Stimulated activated effector memory CD8-positive, alpha-beta T cell treated with anti-CD3 and anti-CD28 coated beads, Interleukin-12 subunit alpha, Interleukin-12 subunit beta, amount 100 ng/mL, for 72 hours (primary cell): ENCODE results near the gene ZMYND11.

Experiments used
- ATAC-seq: fragments of 150-1000 bp; cut with Tn5 transposase; 2 replicates; pipeline ENCODE4 v1.10.0; 2021
- DNase-seq, 2 donors: peaks; one replicate each; pipeline ENCODE4 v3.0.0; 2021 to 2022; ENCODE audit warnings: low spot score in 2 of 2
- H3K27ac Mint-ChIP-seq: one replicate; pipeline ENCODE4 v1.8.0; 2022; ENCODE audit warnings: mild to moderate bottlenecking, mixed read lengths
- H3K36me3 Mint-ChIP-seq: one replicate; pipeline ENCODE4 v1.8.0; 2022; ENCODE audit warnings: mild to moderate bottlenecking, mixed read lengths
- H3K4me1 Mint-ChIP-seq: one replicate; pipeline ENCODE4 v1.8.0; 2022; ENCODE audit warnings: mixed read lengths
- H3K4me3 Mint-ChIP-seq: one replicate; pipeline ENCODE4 v1.8.0; 2022; ENCODE audit warnings: mild to moderate bottlenecking, mixed read lengths
- H3K9me3 Mint-ChIP-seq: one replicate; pipeline ENCODE4 v1.8.0; 2022; ENCODE audit warnings: mixed read lengths

The ZMYND11 gene

GRCh38 chr10:135132-135600 is at the start of gene ZMYND11:
Gene ZMYND11 (plus strand): TSS chr10:135455. CDS start chr10:180013, 44,558 bp downstream.
- Mint-ChIP-seq H3K27ac (peak within 1 kb of the TSS; percentile 90), H3K4me1 (peaks cover 28% of the 10 kb centered on the region)
- peak; percentile 65 for ATAC-seq

GRCh38 chr10:86031-86430 is 49.2 kb upstream of the ZMYND11 start:
- no peaks in the 10 kb centered on the region for H3K36me3 Mint-ChIP-seq
- ATAC-seq (no peak), DNase-seq (no peak)
- no peak overlapping the region for H3K27ac Mint-ChIP-seq
- H3K4me1 Mint-ChIP-seq: peaks cover 16% of the 10 kb centered on the region
- no peaks in the 10 kb centered on the region for H3K9me3 Mint-ChIP-seq
- H3K4me3 Mint-ChIP-seq: no peak overlapping the region

More at GRCh38 chr10:135132-135600, at the start of gene ZMYND11:
- peak within 1 kb of the TSS; percentile 80 for H3K4me3 Mint-ChIP-seq
- peaks cover 14% of the 10 kb centered on the region for H3K36me3 Mint-ChIP-seq
- peak in 1 of 2 donors; percentile 82 for DNase-seq
- H3K9me3 Mint-ChIP-seq: no peaks in the 10 kb centered on the region

GRCh38 chr10:87177-88080 is 47.8 kb upstream of the ZMYND11 start:
- H3K27ac Mint-ChIP-seq: no peak overlapping the region

GRCh38 chr10:88253-88652 is 47.0 kb upstream of the ZMYND11 start:
- Mint-ChIP-seq H3K9me3 (no peaks in the 10 kb centered on the region), H3K36me3 (no peaks in the 10 kb centered on the region), H3K4me1 (peaks cover 16% of the 10 kb centered on the region), H3K4me3 (no peak overlapping the region), H3K27ac (no peak overlapping the region)
- DNase-seq (no peak), ATAC-seq (peak; percentile 19)

More at GRCh38 chr10:87177-88080, 47.8 kb upstream of the ZMYND11 start:
- DNase-seq (no peak), ATAC-seq (peak; percentile 34)
- Mint-ChIP-seq H3K9me3 (no peaks in the 10 kb centered on the region), H3K4me1 (peaks cover 16% of the 10 kb centered on the region), H3K4me3 (no peak overlapping the region), H3K36me3 (no peaks in the 10 kb centered on the region)

- Mint-ChIP-seq H3K4me1 (peaks cover 16% of the 10 kb centered on the region), H3K27ac (no peak overlapping the region), H3K9me3 (no peaks in the 10 kb centered on the region), H3K36me3 (no peaks in the 10 kb centered on the region), H3K4me3 (no peak overlapping the region)
- no peak for DNase-seq
- ATAC-seq: no peak
These were observed 46.0 kb upstream of the ZMYND11 start for GRCh38 chr10:89248-89647.

- Mint-ChIP-seq H3K27ac (no peak overlapping the region), H3K4me3 (no peak overlapping the region), H3K4me1 (peaks cover 16% of the 10 kb centered on the region), H3K36me3 (no peaks in the 10 kb centered on the region), H3K9me3 (peaks cover 8% of the 10 kb centered on the region)
- no peak for DNase-seq
- no peak for ATAC-seq
These were observed 45.1 kb upstream of the ZMYND11 start for GRCh38 chr10:90161-90560.

GRCh38 chr10:91313-91712 is 43.9 kb upstream of the ZMYND11 start:
- ATAC-seq: no peak
- no peak overlapping the region for H3K4me3 Mint-ChIP-seq
- peaks cover 16% of the 10 kb centered on the region for H3K4me1 Mint-ChIP-seq
- H3K27ac Mint-ChIP-seq: no peak overlapping the region
- DNase-seq: no peak
- no peaks in the 10 kb centered on the region for H3K36me3 Mint-ChIP-seq
- peaks cover 9% of the 10 kb centered on the region for H3K9me3 Mint-ChIP-seq

- Mint-ChIP-seq H3K4me1 (peaks cover 13% of the 10 kb centered on the region), H3K4me3 (no peak overlapping the region), H3K9me3 (peaks cover 12% of the 10 kb centered on the region), H3K27ac (no peak overlapping the region), H3K36me3 (no peaks in the 10 kb centered on the region)
- DNase-seq: no peak
- ATAC-seq: no peak
These were observed 43.1 kb upstream of the ZMYND11 start for GRCh38 chr10:92153-92552.

GRCh38 chr10:92846-93245 is 42.4 kb upstream of the ZMYND11 start:
- ATAC-seq (no peak), DNase-seq (no peak)
- Mint-ChIP-seq H3K4me3 (no peak overlapping the region), H3K27ac (no peak overlapping the region), H3K9me3 (peaks cover 12% of the 10 kb centered on the region), H3K4me1 (peaks cover 6% of the 10 kb centered on the region), H3K36me3 (no peaks in the 10 kb centered on the region)

GRCh38 chr10:94613-95012 is 40.6 kb upstream of the ZMYND11 start:
- DNase-seq: no peak
- Mint-ChIP-seq H3K27ac (no peak overlapping the region), H3K4me3 (no peak overlapping the region), H3K4me1 (no peaks in the 10 kb centered on the region), H3K36me3 (no peaks in the 10 kb centered on the region), H3K9me3 (peaks cover 12% of the 10 kb centered on the region)
- ATAC-seq: no peak

GRCh38 chr10:95356-96115 is 39.7 kb upstream of the ZMYND11 start:
- Mint-ChIP-seq H3K4me1 (no peaks in the 10 kb centered on the region), H3K36me3 (no peaks in the 10 kb centered on the region), H3K9me3 (peaks cover 12% of the 10 kb centered on the region), H3K27ac (no peak overlapping the region), H3K4me3 (no peak overlapping the region)
- ATAC-seq: no peak
- DNase-seq: no peak

- no peak for DNase-seq
- Mint-ChIP-seq H3K27ac (no peak overlapping the region), H3K36me3 (no peaks in the 10 kb centered on the region), H3K9me3 (peaks cover 12% of the 10 kb centered on the region), H3K4me3 (no peak overlapping the region), H3K4me1 (no peaks in the 10 kb centered on the region)
- ATAC-seq: no peak
These were observed 38.8 kb upstream of the ZMYND11 start for GRCh38 chr10:96466-96865.

GRCh38 chr10:104416-104815 is 30.8 kb upstream of the ZMYND11 start:
- ATAC-seq: no peak
- no peak overlapping the region for H3K27ac Mint-ChIP-seq

GRCh38 chr10:104862-105565 is 30.2 kb upstream of the ZMYND11 start:
- no peaks in the 10 kb centered on the region for H3K36me3 Mint-ChIP-seq
- H3K27ac Mint-ChIP-seq: no peak overlapping the region
- no peaks in the 10 kb centered on the region for H3K4me1 Mint-ChIP-seq

More at GRCh38 chr10:104416-104815, 30.8 kb upstream of the ZMYND11 start:
- DNase-seq: no peak
- no peaks in the 10 kb centered on the region for H3K36me3 Mint-ChIP-seq
- H3K4me3 Mint-ChIP-seq: no peak overlapping the region
- H3K9me3 Mint-ChIP-seq: no peaks in the 10 kb centered on the region
- H3K4me1 Mint-ChIP-seq: no peaks in the 10 kb centered on the region

GRCh38 chr10:105806-106205 is 29.4 kb upstream of the ZMYND11 start:
- Mint-ChIP-seq H3K27ac (peak overlapping the region; percentile 77), H3K36me3 (no peaks in the 10 kb centered on the region), H3K9me3 (no peaks in the 10 kb centered on the region), H3K4me1 (no peaks in the 10 kb centered on the region), H3K4me3 (no peak overlapping the region)
- ATAC-seq (no peak), DNase-seq (no peak)

More at GRCh38 chr10:104862-105565, 30.2 kb upstream of the ZMYND11 start:
- no peak for ATAC-seq
- no peak overlapping the region for H3K4me3 Mint-ChIP-seq
- no peak for DNase-seq
- H3K9me3 Mint-ChIP-seq: no peaks in the 10 kb centered on the region
